NCI-H128 (cell line): Measurements from ENCODE around the gene ZC3H14.
"Not testable (repeated sequence)": the region's sequence is repeated elsewhere in the genome, so short reads cannot be mapped to it uniquely, and the experiment has no call there.

Experiments used
- DNase-seq: peaks from one replicate; lab custom pipeline; 2025; ENCODE audit not compliant: unreplicated experiment; lab: John Stamatoyannopoulos, UW

Gene ZC3H14, protein sequence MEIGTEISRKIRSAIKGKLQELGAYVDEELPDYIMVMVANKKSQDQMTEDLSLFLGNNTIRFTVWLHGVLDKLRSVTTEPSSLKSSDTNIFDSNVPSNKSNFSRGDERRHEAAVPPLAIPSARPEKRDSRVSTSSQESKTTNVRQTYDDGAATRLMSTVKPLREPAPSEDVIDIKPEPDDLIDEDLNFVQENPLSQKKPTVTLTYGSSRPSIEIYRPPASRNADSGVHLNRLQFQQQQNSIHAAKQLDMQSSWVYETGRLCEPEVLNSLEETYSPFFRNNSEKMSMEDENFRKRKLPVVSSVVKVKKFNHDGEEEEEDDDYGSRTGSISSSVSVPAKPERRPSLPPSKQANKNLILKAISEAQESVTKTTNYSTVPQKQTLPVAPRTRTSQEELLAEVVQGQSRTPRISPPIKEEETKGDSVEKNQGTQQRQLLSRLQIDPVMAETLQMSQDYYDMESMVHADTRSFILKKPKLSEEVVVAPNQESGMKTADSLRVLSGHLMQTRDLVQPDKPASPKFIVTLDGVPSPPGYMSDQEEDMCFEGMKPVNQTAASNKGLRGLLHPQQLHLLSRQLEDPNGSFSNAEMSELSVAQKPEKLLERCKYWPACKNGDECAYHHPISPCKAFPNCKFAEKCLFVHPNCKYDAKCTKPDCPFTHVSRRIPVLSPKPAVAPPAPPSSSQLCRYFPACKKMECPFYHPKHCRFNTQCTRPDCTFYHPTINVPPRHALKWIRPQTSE

GRCh38 chr14:88562831-88563686, at the start of gene ZC3H14:
ZC3H14 (plus strand) TSS chr14:88563037; CDS start chr14:88563134, 97 bp downstream.
- peak; percentile 80 for DNase-seq

DNA sequence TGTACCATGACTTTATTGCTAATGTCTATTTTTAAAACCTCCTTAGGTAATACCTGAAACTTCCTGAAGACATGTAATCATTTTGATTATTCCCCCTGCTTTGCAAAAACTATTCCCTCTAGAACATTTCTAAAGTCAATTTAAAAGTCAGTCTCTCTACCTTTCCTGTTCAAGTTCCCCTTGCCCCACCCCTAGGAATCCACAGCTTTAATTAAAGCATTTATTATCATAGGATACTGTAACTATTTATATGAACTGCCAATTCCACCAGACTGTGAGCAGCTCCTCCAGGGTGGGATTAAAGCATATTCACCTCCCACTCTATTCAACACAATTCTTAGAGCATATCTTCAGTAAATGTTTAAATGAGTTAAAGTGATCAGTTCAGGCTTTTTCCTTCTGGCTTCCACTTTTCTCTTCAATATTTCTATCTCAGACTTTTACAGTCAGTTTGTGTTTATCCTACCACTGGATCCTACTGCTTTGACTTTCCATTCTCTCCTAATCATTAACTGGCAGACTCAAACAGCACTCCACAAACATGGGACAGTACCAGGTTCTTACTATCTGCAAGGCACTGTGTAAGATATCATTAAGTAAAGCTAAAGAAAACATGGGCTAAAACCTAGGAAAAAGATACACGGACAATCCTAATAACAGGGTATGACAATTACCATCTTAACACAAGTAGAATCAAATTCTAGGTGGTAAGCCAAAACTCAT, 47.2 kb upstream of the ZC3H14 start:
- no peak for DNase-seq

DNA sequence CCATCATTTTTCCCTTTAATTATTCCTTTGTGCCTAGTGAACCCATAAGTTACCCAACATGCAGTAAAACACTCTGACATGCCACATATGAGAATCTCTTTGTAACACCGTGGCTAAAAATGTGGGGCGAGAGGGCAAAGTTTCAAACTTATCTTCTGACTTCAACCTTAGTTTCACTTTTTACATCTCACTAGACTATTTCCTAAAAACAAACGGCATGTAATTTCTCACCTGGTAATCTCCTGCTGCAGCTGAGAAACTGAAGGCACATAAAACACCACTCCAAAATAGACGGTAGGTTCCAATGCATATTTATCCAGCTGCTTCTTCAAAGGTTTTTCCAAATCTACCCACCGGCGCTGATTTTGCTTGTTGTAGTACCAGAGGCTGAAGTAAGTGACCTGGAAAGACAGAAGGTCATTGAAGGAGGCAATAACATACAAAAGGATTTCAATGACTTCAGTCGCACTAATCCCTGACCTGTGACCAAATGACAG, 45.9 kb upstream of the ZC3H14 start:
- DNase-seq: no peak

- no peak for DNase-seq
Measured at GRCh38 chr14:88518592-88519512, 44.0 kb upstream of the ZC3H14 start.

DNA sequence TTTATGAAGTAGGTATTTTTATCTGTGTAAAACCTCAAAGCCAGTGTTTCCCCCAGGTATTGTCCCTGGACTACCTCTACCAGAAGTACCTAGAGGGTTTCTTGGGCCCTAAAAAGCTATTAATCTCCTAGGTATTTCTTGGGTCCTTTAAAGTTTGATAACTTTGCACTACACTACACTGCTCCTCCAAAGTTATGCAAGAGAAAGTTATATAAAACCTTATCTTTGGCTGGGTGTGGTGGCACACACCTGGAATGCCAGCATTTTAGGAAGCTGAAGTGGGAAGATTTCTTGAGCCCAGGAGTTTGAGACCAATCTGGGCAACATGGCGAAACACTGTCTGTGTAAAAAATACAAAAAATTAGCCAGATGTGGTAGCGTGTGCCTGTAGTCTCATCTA, 42.9 kb upstream of the ZC3H14 start:
- no peak for DNase-seq

DNA sequence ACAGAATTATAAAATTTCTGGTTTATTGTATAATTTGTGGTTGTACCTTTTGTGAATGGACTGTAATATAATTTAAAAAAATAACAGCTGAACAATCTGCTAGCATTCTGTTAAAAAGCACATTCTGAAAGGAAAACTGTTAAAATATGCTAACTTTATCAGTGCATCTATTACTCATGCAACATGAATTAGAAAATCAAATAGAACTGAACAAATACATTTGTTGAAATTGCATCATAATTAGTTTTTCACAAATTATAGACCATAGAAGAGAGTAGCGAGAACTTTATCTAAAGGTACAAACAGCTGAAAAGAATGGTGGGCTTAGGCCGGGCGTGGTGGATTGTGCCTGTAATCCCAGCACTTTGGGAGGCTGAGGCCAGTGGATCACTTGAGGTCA, 41.0 kb upstream of the ZC3H14 start:
- no peak for DNase-seq

DNA sequence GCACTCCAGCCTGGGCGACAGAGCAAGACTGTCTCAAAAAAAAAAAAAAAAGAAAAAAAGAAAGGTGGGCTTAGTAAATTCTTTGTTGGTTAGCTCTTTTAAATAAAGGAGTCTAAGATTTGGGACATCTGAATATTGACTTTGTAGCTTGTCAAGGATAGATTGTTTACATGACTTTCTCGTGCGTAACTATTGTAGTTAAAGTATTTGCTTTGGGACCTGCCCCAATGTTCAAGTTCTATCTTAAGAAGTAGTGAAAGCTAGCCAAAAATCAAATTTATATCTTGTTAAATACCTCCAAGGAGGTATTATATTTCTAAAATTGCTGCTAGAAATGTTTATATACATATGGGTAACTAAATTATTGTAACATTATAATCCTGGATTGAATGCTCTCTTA, 40.4 kb upstream of the ZC3H14 start:
- DNase-seq: no peak

DNA sequence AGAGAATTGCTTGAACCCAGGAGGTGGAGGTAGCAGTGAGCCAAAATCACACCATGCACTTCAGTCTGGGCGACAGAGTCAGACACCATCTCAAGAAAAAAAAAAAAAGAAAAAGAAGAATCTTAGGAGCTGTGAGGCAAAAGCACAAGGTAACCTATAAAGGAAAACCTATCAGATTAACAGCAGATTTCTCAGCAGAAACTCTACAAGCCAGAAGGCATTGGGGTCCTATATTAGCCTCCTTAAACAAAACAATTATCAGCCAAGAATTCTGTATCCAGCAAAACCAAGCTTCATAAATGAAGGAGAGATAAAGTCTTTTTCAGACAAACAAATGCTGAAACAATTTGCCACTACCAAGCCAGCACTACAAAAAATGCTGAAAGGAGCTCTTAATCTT, 32.9 kb upstream of the ZC3H14 start:
- DNase-seq: not testable (repeated sequence)

- DNase-seq: no peak
Measured at GRCh38 chr14:88533064-88533602, 29.7 kb upstream of the ZC3H14 start.

DNA sequence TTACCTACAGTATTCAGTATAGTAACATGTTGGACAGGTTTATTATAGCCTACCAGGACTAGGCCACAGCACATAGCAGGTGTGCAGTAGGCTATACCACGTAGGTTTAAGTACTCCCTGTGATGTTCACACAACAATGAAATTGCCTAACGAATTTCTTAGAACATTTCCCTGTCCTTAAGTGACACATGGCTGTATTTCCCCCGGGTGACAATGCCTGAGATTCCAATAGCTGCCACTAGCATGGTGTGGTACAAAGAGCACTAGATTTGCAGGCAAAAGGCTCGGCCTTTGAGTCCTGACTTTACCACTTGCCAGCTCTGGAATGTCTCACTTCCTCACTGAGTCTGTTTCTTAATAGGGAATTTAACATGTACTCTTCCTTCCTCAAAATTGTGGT, 27.7 kb upstream of the ZC3H14 start:
- DNase-seq: no peak

- DNase-seq: no peak
Measured at GRCh38 chr14:88535813-88536212, 27.0 kb upstream of the ZC3H14 start.

GRCh38 chr14:88541324-88541723, 21.5 kb upstream of the ZC3H14 start:
- DNase-seq: no peak

GRCh38 chr14:88542857-88543795, 19.7 kb upstream of the ZC3H14 start:
- DNase-seq: no peak

GRCh38 chr14:88545256-88545655, 17.6 kb upstream of the ZC3H14 start:
- DNase-seq: no peak

DNA sequence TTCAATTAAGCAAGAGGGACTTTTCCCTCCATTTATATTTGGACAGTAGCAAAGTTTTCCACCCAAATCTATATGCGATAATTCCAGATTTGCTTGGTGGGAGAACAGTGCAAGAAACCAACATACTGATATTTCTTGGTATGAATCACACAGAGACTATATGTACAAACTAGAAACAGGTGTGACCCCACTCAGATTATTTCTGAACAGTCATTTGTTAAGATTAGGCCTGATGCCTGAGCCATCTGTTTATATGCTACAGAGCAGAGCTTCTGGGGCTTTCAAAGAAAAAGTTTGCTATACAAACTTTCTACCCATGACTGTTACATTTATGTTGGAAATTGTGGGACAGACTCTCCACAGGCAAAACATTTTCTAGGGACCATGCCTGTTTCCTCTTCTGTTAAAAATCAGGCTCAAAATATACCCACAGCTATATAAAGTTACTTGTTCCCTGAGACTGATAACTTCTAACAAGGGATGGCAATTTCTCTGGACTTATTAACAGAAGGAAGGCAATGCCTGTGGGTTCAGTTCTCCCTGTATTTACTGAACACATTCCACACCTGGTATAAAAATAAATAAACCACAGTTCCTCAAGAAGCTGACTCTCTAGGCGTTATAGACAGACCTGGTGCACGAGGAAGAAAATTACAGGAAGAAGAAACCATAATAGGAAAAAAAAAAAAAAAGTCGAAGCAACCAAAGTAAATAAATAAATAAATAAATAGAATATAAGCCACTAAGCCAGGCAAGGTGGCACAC, 16.0 kb upstream of the ZC3H14 start:
- DNase-seq: no peak

GRCh38 chr14:88547386-88547780, 15.5 kb upstream of the ZC3H14 start:
- no peak for DNase-seq

GRCh38 chr14:88550078-88550477, 12.8 kb upstream of the ZC3H14 start:
- DNase-seq: no peak
